ENCODE measurements around the gene DDIAS.

- TF ChIP-seq CTCF (IDR thresholded peaks at IDR 0.05 in 8 of 11, conservative IDR thresholded peaks at IDR 0.05 in 3 of 11) (no peak), POLR2AphosphoS5 (IDR thresholded peaks at IDR 0.05) (no peak)
Measured at GRCh38 chr11:82903843-82904586, 2.5 kb downstream of the DDIAS start.
